Ammon's horn (tissue), 1 donor: ENCODE measurements around the gene EFTUD2.
A peak's percentile ranks its signal among the peaks of the same experiment; 100 is the strongest.

Experiments used
- DNase-seq: peaks from one replicate; pipeline ENCODE4 v3.0.0-alpha.2; 2016; ENCODE audit warnings: low spot score

EFTUD2 gene

DNA sequence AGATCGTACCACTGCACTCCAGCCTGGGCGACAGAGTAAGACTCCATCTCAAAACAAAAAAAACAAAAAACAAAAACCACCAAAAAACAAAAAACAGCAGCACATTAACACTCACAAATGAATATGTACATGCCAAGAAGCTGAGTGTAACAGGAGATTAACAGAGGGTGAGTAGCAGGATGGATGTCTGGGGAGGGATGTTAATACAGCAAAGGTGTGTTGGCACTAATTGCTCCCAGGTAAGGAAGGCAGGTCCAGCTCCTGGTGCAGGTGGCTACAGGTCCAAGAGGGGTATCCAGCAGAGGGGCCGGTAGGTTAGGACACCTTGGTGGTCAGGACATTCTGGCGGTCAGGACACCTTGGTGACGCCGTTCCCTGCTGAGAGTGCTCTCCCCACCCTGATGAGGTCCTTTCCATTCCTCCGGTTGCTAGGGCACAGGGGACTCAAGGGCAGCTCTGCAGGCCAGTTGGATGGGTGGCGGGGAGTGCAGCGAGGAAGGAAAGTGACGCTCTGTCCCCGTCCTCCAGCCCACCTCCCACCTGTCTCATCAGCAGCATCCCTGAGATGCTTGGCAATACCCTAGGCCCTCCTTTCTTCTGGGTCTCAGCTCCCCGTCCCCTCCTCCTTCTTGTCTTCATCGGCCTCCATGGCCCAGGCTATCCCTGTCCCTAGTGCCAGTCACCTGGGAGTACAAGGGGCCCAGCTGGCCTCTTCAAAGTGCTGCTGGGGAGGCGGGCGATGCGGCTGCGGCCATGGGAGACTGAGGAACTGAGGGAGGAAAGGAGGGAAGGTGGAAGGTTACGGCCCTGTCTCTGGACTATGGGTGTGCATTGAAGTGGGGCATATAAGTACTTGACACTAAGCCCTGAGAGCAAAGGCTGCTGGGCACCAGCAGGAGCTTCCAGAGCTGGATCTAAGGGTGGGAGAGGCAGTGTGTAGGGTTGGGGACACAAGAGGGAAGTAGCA, 26.8 kb upstream of the EFTUD2 start:
- DNase-seq, result no peak

DNA sequence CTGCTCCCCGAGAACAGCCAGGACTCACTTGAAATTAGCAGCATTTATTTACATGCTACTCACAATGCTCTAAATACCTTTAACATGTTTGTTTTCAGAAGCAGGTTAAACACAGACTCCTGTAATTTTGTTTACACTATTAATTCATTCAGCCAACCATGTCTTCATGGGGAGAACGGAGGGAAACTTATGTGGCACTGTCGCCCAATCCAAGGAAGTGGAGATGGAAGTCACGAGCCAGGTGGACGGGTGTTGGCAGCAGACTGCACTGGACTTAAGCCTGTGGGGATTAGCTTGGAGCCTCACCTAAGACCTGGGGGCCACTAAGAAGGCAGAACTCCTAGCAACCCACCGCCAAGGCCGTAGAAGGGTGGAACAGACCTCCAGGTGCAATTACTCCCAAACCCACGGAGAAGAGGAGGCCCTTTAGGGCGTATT, 24.9 kb upstream of the EFTUD2 start:
- no peak for DNase-seq

DNA sequence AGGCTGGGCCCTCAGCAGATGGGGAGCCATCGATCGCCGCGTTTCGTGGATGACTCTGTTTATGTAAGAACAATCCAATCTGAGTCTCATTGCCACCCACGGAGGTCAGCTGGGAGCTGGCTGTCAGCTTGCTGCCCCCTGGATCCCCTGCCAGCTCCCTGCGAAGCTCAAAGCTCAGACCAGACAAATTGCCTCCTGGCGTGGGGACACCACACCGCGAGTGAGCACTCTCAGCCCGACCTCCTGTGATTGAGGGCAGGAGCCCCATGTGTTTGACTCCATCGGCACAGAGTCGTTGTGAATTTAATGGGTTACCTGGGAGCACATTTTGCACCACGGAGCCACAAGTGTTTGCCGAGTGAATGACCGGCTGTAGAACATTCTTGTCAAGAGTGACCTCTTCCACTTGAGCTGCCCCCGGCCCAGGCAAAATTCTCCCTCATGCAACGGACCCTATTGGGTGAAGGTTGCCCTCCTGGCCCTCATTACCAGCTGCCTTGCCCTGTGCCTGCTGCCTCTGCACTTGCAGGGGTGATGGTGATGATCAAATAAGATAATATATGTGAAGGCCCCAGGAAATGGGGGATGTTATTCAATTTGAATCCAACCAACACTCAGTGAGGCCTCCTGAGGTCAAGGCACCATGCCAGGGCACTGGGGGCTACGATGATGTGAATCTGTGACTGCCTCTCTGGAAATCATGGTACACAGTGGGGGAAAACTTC, 23.7 kb upstream of the EFTUD2 start:
- DNase-seq, result no peak

DNA sequence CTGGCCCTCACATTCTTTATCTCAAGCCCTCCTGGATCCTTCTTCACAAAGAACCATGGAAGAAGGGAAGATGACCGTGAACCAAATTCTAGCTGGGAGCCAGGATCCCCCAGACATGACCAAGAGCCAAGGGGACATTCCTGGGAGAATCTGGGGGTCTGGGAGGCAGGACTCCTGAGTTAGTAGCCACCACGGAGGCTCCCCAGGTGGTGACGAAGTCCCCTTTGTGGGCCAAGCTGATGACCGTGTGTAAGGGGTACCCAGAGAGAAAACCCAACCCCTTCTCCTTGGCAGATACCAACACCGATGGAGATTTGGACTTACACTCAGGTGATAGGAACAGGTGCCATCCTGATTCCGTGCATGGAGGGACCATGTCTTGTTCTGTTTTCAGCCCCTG, 22.9 kb upstream of the EFTUD2 start:
- no peak for DNase-seq

DNA sequence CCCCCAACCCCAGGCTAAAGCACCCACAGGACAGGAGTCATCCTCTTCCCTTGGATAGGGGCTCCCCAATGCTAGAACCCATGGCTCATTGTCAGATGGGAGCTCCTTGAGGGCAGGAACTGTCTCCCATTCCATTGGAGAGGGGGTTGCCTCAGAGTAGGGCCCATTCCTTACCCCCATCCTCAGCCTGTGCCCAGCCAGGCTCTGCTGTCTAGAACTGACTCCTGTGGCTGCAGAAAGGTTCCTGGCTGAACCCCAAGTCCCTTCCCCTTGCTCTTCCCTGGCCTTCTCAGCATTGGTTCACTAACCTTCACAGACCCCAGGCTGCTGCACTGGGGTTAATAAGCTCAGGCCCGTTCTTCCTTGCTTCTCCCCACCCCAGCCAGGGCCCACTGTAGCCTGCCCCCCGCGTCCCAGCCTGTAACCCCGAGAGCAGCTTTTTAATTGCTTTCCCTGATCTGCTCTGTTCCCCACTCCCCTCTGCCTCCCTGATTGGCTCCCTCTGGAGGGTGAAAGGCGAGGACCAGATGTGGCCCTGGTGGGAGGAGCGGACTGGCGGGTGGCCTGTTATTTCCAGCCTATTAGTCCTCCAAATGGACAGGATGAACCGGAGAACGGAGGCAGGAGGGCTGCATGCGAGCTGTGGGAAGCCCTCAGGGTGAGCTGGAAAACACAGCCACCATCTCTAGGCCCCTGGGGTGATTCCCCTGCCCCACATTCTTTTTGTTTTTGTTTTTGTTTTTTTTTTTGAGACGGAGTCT, 22.1 kb upstream of the EFTUD2 start:
- no peak for DNase-seq

DNA sequence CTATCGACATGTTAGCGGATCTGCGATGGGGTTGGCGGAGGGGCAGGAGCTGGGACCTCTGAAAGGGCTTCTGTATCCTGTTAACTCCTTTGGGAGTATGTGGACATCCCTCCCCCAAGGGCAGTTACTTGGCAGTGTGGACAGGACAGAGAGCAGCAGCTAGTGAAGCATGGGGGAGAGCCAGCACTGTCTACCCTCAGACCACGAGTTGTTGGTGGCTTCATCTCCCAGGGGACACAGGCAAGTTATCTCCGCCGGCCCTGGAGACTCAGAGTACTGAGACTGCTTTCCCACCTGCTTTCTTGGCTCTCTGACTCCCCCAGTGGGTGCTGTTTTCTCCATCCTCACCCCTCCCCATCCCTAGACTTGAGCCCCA, 21.3 kb upstream of the EFTUD2 start:
- DNase-seq, result no peak

DNA sequence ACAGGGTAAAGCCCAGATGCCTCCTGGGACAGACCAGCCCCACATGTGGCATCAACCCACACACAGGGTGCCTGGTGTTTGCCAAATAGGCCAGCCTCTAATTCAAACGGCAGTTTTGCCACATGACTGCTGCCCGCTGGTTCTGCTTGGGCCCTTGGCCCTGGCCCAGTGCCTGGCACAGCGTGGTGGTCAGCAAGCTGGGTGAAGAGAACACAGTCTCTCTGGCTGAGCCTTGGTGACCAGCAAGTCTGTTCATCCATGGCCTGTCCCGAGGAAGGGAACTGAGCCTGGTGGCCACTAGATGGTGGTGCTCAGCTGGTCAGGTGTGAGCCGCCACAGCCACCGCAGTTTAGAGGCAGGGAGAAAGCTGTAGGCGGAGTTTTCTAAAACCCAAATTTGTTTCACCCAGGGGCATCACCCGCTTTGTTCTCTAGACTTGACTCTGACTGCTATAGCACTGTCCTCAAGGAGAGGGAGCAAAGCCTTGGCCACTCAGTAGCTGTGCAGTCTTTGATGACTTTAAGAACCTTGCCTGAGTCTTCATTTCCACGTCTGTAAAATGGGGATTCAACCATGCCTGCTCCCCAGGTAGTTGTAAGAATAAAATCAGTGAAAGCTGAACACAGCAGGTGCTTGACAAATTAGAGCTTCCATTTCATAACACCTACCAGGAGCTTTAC, 20.8 kb upstream of the EFTUD2 start:
- peak; percentile 93 for DNase-seq

DNA sequence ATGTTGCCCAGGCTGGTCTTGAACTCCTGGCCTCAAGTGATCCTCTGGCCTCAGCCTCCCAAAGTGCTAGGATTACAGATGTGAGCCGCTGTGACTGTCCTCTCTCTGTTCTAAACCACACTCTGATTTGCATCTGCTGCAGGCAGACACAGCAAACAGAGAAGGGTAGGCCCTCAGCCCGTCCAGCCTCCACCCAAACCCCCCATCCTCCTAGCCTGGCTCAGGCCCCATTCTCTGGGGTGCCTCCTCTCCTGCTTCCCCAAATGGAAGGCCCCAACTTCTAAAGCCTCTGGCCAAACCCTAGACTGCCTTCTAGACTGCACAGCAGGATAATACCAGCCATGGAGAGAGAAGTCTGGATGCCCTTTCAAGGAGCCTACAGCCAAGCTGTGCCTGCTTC, 20.2 kb upstream of the EFTUD2 start:
- DNase-seq, result no peak

DNA sequence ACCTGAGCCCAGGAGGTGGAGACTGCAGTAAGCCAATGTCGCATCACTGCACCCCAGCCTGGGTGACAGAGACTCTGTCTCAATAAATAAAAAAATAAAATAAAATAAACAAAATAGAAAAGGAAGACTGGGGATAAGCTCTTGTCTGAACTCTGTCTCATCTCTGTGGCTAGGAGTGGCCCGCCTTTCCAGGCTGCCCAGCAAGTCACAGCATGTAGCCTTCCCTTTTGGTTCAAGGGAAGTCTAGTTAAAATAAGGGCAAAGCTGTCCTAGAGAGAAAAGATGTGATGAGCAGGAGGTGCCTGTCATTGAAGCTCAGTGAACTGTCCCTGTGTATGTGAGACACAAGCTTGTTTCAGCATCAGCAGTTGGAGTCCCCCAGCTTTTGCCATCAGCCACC, 18.8 kb upstream of the EFTUD2 start:
- DNase-seq, result no peak

DNA sequence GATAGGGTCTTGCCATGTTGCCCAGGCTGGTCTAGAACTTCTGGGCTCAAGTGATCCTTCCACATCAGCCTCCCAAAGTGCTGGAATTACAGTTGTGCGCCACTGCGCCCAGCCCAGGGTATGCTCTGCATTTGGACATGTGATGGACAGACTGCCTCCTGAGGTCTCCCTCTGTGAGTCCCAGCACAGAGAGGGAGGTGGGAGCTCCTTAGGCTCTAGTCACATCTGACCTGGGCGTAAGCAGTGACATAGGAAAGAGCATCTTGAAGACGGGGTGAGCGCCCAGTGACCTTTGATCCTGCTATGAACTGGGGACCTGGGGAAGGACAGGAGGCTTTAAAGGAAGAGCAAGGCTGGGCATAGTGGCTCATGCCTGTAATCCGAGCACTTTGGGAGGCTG, 18.2 kb upstream of the EFTUD2 start:
- DNase-seq, result no peak

DNA sequence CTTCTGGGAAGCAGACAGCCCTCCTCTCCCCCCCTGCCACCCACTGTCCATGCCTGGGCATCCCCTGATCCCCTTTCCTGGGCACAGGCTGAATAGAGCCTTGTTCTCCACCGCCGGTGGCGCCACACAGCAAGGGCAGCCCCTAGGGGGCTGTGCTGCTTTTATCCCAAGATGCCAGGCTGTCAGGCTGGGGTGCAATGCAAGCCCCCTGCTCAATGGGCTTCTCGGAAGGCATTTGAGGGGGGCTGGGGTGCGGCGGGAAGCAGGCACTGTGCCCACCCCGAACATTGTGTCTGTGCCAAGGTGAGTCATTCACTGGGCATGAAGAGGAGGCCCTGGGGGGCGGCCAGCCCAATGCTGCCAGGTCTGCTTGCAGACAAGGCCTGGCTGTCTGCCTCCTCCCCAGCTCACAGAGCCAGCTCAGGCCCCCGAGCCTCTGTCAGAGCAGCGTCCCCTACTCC, 17.6 kb upstream of the EFTUD2 start:
- DNase-seq, result peak; percentile 85

DNA sequence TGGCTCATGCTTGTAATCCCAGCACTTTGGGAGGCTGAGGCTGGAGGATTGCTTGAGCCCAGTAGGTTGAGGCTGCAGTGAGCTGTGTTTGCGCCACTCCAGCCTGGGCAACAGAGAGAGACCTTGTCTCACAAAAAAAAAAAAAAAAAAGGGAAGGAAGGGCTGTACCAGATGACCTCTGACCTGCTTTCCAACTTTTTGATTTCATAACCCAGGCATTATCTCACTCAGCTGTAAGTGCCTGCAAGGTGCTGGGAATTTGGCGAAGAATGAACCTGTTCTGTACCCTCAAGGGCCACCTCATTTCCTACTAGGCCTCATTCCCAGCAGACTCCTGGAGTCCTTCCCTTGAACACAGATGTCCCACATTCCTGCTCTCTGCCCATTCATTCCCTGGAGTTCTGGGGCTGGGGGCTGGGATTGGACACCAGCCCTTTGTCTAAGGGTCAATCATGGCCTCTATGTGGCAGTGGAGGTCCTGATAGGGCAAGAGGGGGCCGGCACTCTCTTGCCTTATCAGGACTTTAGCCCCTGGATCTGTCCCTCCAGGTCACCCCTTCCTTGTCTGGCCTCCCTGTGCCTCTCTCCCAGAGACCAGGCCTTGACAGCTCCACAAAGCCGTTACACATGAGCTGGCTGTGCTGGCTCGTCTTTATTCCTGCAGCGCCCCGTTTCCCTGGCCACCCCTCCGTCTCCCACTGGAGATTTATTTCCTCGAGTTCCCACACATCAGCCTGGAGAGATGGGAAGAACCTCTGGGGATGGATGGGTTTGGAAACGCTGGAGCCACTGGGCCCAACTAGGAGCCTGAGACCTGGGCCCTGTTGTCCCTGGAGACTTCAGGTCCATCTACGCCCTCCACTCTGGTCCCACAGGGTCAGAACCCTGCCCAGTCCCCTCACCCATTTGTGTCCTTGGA, 16.9 kb upstream of the EFTUD2 start:
- DNase-seq, result no peak

DNA sequence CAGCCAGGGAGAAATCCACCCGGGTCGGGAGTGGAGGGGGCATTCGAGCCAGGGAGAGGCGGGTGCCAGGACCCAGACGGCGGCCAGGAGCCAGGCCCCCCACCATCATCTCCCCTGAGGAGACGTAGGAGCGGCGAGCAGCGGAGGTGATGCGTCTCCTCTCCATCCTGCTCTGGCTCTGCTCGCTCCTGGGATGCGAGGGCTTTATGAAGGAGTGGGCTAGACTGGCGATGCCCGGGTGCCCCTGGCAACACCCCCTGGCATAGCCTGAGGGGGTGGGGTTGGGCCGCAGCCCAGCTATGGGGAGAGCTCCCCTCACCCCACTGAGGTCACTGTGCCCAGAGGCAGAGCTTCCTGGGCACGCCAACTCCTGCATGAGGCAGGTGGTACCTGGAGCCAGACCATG, 16.1 kb upstream of the EFTUD2 start, which contains the start of gene GFAP:
GFAP (minus strand) TSS at position 180 of the 406 bp plus-strand sequence; CDS start at position 166, 14 bp downstream.
- DNase-seq, result peak; percentile 71

DNA sequence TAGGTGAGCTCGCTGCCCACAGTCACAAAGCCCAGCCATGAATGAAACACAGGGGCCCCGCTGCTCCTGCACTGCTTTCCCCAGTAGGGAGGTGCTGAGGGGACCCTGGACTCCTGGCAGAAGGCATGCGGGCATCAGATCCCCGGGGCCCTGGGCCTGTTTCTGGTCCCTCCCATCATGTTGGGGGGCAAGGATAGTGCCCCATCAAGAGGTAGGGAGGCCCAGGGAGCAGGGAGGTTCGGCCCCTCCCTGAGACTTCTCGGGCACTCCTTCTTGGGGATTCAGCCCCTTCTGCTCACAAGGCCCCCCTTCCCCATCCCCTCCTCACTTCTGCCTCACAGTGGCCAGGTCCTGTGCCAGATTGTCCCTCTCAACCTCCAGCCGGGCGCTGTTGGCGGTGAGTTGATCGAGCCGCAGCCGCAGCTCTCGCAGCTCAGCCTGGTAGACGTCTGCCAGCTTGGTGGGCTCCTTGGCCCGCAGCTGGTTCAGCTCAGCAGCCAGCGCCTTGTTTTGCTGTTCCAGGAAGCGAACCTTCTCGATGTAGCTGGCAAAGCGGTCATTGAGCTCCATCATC, 15.5 kb upstream of the EFTUD2 start:
- DNase-seq, result no peak

DNA sequence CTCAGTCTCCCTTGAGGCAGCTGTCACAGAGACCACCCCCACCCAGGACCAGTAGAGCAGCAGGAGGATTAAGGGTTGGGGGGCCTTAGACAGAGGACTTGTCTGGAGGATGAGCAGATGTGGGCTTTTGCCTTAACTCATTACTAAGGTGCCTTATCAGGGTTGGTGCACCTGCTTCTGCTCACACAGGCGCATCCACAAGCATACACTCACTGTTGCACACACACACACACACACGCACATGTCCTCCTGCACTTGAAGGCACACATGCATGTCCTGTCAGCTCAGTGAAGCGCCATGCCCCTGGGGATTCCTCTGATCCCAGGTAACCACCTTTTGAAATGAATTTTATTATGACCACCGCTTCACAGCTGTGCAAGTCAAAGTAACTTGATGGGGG, 14.9 kb upstream of the EFTUD2 start:
- peak; percentile 7 for DNase-seq

DNA sequence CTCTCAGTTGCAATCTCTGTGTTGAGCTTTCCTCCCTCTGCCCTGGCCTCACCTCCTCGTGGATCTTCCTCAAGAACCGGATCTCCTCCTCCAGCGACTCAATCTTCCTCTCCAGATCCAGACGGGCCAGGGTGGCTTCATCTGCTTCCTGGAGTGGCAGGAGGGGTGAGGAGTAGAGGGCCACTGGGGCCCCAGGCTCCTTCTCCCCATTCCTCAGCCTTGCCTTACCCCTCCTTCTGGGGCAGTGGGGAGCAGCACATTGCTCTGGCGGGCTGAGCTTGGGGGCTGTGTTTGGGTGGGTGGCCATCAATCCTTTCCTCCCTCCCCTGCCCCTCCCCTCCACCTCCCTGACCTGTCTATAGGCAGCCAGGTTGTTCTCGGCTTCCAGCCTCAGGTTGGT, 14.4 kb upstream of the EFTUD2 start:
- no peak for DNase-seq

DNA sequence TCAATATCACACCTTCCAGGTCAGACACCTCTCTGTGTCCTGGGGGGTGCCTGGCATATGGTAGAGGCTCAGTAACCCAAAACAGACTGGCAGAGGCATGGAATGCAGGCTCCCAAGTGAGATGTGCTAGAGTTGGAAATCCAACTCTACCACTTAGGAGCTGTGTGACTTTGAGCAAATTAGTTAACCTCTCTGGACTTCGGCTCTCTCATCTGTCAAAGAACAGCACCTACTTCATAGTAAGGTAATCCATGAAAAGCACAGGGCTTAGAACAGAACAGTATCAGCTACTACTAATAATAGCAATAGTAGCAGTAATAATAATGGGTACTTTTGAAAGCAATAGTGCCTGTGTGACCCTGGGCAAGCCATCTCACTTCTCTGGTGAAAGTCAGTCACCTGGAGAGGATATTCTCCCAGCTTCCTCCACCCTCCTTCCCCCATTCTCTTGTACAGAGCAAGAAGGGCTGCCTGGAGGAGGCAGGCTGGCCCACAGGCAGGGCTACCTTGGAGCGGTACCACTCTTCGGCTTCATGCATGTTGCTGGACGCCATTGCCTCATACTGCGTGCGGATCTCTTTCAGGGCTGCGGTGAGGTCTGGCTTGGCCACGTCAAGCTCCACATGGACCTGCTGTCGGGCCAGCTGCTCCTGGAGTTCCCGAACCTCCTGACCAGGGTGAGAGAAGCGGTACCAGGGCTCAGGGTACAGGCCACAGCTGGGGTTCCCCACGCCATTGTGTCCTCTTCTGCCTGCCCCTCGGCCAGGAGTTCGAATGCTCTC, 13.7 kb upstream of the EFTUD2 start:
- no peak for DNase-seq

DNA sequence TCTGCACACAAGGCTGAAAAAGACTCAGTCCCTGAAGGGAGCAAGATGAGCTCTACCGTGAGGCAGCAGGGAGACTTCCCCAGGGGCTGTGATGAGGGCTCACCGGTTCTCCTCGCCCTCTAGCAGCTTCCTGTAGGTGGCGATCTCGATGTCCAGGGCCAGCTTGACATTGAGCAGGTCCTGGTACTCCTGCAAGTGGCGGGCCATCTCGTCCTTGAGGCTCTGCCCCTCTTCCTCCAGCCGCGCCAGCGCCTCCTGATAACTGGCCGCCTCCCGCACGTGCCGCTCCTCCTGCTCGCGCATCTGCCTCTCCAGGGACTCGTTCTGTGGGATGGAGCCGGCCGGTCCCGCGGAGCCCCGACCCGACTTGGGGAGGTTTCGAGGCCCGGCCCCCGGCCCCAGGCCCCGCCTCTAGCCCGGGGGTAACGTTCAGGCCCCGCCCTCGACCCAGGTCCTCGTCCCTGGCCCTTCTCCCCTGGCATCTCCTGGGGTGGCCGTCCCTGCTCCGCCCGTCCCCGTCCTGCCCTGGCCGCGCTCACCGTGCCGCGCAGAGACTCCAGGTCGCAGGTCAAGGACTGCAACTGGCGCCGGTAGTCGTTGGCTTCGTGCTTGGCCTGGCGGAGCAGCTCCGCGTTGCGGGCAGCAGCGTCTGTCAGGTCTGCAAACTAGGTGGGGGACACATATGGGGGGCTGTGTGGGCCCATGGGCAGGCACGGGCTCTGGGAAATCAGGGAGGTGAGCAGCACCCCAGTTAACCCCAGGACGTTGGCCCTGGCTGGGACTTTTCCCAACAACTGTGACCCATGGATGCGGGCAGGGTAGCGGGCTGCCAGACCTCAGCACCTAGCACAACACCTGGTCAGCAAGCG, 12.1 kb upstream of the EFTUD2 start:
- DNase-seq, result no peak
